Measurements from ENCODE around the gene CDC37L1. TPM values are rescaled to one million over a fixed set of nuclear protein-coding genes. Genes with fewer than 3 reads are reported as not detected.

Gene CDC37L1
- total and polyA plus RNA-seq, 9 of the 15 experiments (the other 6 are each of a cell fraction or from before 2014, with no cell fraction given), result 1.5 to 7.9 (median 6.0) TPM

- TF ChIP-seq ZBTB2 (IDR thresholded peaks at IDR 0.05) (no peak), CEBPG (CRISPR knock-in tag; IDR thresholded peaks at IDR 0.05) (0 out of 2 replicates have a peak, but pooled peaks have one; percentile 23), CEBPG (tag; conservative IDR thresholded peaks at IDR 0.05 in 1 of 2, IDR thresholded peaks at IDR 0.05 in 1 of 2) (no peak), SP2 (IDR thresholded peaks at IDR 0.05; ENCODE audit: extremely low read depth, low read depth, low read length, poor library complexity, severe bottlenecking) (no peak), TFE3 (CRISPR knock-in tag; IDR thresholded peaks at IDR 0.05) (no peak), TBP (optimal IDR thresholded peaks at IDR 0.05; ENCODE audit: low read depth, low read length) (peak; percentile 65), ZFX (CRISPR knock-in tag; IDR thresholded peaks at IDR 0.05) (peak; percentile 98), E2F6 (IDR thresholded peaks at IDR 0.05; ENCODE audit: borderline replicate concordance in 1 of 2, extremely low read depth in 1 of 2, insufficient read depth in 1 of 2, insufficient read length in 1 of 2, low read depth in 1 of 2, low read length in 1 of 2, poor library complexity in 1 of 2, severe bottlenecking in 1 of 2) (peak; percentile 17 to 72), ZC3H4 (CRISPR knock-in tag; IDR thresholded peaks at IDR 0.05; ENCODE audit: borderline replicate concordance) (no peak), GABPB1 (CRISPR knock-in tag; IDR thresholded peaks at IDR 0.05) (peak; percentile 80), MAZ (CRISPR knock-in tag; conservative IDR thresholded peaks at IDR 0.05 in 1 of 2, IDR thresholded peaks at IDR 0.05 in 1 of 2) (peak; percentile 45 to 62; a peak in 2 of 4 replicates), NONO (IDR thresholded peaks at IDR 0.05; ENCODE audit: low read depth in 2 of 2, low read length in 1 of 2) (peak; percentile 52 to 83; a peak in 3 of 4 replicates), BHLHE40 (IDR thresholded peaks at IDR 0.05; ENCODE audit: low read length) (no peak), ZNF644 (tag; IDR thresholded peaks at IDR 0.05; ENCODE audit: low read depth) (no peak), SRF (CRISPR knock-in tag; IDR thresholded peaks at IDR 0.05) (no peak), HSF4 (CRISPR knock-in tag; IDR thresholded peaks at IDR 0.05; ENCODE audit: borderline replicate concordance) (no peak), ZNF124 (CRISPR knock-in tag; IDR thresholded peaks at IDR 0.05) (no peak), TEAD4 (IDR thresholded peaks at IDR 0.05; ENCODE audit: low read length) (no peak), TEAD4 (CRISPR knock-in tag; IDR thresholded peaks at IDR 0.05; ENCODE audit: borderline replicate concordance) (no peak), ELF1 (tag; IDR thresholded peaks at IDR 0.05) (peak; percentile 94)
- TF ChIP-seq, protein P1, sequence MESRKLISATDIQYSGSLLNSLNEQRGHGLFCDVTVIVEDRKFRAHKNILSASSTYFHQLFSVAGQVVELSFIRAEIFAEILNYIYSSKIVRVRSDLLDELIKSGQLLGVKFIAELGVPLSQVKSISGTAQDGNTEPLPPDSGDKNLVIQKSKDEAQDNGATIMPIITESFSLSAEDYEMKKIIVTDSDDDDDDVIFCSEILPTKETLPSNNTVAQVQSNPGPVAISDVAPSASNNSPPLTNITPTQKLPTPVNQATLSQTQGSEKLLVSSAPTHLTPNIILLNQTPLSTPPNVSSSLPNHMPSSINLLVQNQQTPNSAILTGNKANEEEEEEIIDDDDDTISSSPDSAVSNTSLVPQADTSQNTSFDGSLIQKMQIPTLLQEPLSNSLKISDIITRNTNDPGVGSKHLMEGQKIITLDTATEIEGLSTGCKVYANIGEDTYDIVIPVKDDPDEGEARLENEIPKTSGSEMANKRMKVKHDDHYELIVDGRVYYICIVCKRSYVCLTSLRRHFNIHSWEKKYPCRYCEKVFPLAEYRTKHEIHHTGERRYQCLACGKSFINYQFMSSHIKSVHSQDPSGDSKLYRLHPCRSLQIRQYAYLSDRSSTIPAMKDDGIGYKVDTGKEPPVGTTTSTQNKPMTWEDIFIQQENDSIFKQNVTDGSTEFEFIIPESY (CRISPR knock-in tag; IDR thresholded peaks at IDR 0.05), result peak; percentile 68; the same call in 1 of the 2 replicates
Measured at GRCh38 chr9:4740638-4741364, 61.4 kb downstream of the CDC37L1 start, which contains the start of gene AK3 (continued).
